ENCODE results near the gene WDFY2.
"Not testable (repeated sequence)": the region's sequence is repeated elsewhere in the genome, so short reads cannot be mapped to it uniquely, and the experiment has no call there.

The WDFY2 gene

DNA sequence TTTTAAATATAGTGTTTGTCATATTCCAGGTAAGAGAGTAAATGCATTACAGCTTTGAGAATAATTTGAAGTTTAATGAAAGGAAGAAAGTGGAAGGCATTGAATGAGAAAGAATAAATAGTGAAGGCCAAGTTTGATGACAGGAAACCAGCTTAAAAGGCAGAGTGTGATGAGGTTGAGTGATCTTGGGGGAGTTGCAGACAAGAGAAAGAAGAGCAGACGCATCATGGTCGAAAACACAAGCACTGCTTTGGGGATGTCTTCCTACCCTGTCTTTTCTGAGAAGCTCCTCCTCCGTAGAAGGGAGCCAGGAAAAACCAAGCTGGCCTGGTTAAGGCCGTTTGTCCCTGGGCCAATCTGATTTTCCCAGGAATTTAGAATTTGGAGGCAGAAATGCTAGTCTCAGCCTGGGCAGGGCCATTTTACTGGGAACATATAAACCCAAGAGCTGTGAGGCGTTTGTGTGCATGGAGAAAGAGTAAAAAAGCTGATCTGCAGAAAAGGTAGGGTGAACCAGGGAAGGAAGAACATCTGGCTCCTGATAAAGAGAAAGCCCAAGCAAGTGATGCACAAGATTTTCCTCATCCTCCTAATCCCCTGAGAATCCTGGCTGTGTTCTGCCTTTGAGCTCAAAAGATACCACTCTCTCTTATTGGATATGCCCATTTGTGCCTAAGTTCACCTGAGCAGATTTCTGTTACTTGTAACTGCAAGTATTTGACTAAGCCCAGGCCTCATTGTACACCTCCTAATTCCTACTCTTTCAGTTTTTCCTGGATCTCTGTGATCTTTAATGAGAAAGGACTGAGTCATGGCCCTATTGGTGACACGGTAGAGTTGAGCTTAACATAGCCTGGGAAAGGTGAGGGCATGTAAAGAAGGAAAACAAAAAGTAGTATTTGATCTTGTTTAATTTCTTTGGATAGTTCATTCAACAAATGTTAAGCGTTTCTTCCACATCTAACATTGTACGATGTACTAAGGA, 80.0 kb downstream of the WDFY2 start:
- in situ Hi-C loops (cut with MboI; ENCODE audit: low sequenced_read_pairs): no loop called here

GRCh38 chr13:51665456-51665855, 81.2 kb downstream of the WDFY2 start:
- in situ Hi-C loops (cut with MboI; ENCODE audit: low sequenced_read_pairs): no loop called here

DNA sequence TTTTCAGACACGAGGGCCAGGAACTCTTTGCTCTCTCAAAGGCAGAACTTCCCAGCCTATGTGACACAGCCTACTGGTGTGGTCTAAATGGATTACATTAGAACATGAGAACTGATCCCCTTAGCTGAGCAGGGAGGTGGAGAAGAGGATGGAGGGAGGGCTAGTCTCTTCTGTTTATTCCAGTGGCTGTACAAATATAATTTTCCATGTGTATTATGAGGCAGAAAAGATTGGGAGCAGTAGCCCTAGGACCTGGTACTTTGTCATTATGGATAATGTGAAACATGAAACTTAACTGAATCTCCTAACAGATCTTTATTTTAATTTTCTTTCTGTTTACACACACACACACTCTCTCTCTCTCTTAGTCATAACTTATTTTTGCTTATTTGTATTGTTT, 82.1 kb downstream of the WDFY2 start:
- in situ Hi-C loops (cut with MboI; ENCODE audit: low sequenced_read_pairs): no loop called here

DNA sequence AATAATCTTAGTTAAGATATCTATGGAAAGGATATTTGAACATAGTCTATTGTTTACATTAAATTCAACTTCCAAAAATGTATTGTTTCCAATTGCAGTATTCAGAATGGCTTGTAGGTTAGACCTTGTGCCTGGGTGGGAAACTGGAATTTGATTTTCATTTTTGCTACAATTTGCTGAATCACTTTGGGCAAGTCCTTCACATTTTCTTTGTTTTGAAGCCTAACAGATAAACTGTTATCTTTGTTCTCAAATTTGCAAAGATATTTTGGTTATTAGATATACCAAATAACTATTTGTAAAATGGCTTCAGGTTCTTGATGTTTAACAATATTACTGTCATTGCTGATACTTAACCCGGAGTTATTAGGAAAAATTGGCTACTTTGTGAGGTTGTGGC, 82.6 kb downstream of the WDFY2 start:
- in situ Hi-C loops (cut with MboI; ENCODE audit: low sequenced_read_pairs): no loop called here

DNA sequence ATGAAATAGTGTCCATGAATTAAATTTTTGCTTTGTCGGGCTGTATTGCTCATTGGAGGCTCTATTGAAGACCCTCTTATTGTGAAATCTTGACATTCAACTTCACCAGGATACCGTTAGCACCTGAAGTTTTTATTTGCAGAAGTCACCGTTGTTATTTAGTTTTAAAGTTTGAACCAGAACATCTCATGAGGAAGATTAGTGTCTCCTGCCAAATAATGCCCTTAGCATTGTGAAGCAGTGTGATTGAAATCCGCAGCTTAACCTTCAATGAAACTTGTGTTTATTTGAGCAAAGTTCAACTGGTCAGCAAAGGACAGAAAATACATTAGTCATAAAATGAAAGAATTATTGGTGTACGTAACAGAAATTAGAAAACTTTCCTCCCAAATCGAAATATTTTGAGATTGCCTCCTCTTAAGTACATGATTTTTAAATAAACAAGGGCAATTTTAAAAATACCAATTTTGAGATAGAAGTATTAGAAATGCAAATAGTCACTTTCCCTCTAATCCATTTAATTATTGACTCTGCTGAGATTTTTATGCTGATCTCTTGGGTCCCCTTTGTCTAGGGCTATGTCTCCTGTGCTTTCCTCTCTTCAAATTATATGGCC, 84.4 kb downstream of the WDFY2 start:
- in situ Hi-C loops (cut with MboI; ENCODE audit: low sequenced_read_pairs): no loop called here

GRCh38 chr13:51673165-51673564, 88.9 kb downstream of the WDFY2 start:
- in situ Hi-C loops (cut with MboI; ENCODE audit: low sequenced_read_pairs): no loop called here

- in situ Hi-C loops (cut with MboI; ENCODE audit: low sequenced_read_pairs): no loop called here
Observed at GRCh38 chr13:51674276-51674675, 90.0 kb downstream of the WDFY2 start.

- in situ Hi-C loops (cut with MboI; ENCODE audit: low sequenced_read_pairs): no loop called here
Observed at GRCh38 chr13:51675385-51675784, 91.1 kb downstream of the WDFY2 start.

- in situ Hi-C loops (cut with MboI; ENCODE audit: low sequenced_read_pairs): no loop called here
Observed at GRCh38 chr13:51675877-51676276, 91.6 kb downstream of the WDFY2 start.

DNA sequence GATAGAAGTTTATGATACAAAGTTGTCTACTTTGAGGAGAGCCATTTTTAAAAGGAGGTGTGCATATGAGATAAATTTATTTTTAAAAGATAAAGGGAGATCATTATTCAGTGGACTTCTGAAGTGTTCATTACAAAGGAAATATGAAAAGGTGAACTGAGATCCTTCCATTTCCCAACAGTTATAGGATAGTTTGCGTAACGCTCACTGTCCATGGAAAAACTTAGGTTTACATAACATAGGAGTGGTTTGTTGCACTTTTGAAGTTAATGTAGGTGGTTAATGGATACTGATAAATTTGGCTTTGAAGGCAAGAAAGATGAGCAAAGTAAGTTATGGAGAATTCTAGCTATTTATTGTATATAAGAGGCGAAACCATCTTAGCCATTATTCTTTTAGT, 92.5 kb downstream of the WDFY2 start:
- in situ Hi-C loops (cut with MboI; ENCODE audit: low sequenced_read_pairs): no loop called here

DNA sequence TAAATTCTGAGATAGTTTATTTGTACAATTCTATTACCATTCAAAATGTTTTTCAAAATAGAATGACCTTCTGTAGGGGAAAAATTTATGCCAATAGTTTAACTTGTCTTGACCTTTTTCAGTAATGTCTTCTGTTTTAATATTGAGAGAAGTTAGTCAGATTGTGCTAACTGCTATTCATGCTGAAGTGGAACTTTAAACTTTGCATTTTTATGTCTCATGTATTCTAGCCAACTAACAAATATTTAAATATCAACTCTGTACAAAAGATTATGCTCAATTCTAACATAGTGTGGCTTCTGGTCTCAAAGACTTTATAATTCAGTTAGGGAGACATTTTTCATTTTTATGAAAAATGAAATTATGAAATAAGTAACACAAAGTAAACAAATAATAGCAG, 94.2 kb downstream of the WDFY2 start:
- in situ Hi-C loops (cut with MboI; ENCODE audit: low sequenced_read_pairs): no loop called here

DNA sequence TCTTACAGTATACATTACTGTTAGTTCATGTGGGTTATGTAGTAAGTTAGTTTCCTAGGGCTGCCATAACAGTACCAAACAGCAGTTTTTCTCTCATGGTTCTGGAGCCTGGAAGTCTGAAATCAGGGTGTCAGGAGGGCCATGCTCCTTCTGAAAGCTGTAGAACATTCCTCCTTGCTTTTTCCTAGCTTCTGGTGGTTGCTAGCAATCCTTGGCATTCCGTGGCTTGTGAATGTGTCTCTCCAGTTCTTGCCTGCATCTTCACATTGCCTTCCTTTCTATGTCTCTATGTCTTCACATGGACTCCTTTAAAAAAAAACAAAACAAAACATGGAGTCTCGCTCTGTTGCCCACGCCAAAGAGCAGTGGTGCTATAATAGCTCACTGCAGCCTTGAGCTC, 95.4 kb downstream of the WDFY2 start:
- in situ Hi-C loops (cut with MboI; ENCODE audit: low sequenced_read_pairs): no loop called here

DNA sequence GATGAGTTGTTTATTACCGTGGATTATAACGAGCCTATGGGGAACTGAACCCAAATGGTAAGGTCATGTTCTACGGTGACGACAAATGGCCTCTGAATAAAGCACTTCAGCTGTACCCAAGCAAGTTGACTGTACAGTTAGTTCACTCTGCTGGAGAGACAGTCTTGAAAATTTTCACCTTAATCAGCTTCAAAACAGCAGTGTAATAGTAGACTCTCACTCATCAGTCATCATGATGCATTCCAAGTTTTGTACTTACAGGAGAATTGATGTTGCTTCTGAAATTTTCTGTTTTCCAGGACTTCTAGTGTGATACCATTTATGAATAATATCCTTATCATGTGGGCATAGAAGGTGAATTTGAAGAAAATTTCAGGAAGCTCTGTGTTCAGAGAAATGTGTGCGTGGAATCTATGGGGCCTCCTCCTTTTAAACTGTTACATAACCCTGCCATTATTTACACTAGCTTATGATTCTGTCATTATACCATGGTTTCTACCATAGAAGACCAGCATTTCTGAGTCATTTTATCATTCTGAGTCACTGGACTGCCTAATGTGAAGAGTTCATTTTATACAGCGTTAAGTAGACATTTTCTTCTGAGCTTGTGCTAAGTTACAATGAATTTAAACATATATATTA, 96.9 kb downstream of the WDFY2 start:
- in situ Hi-C loops (cut with MboI; ENCODE audit: low sequenced_read_pairs): no loop called here

DNA sequence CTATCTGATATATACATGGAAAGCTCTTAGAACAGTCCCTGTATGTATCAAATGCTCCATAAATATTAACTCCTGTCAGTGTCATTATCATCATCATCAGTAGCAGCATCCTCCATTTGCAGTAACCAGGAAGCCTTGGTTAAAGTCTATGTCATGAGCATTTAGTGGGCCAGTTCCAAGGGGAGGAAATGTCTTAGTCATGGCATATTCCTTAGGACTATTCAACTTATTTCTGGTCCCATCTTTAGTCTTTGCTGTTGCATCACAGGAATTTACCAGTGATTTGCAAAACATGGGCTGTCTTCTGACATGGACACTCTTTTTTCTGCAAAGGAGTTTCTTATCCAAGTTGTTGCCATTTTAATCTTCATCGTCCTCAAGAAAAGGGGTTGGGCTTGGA, 98.4 kb downstream of the WDFY2 start:
- in situ Hi-C loops (cut with MboI; ENCODE audit: low sequenced_read_pairs): no loop called here

GRCh38 chr13:51683597-51683996, 99.3 kb downstream of the WDFY2 start:
- in situ Hi-C loops (cut with MboI; ENCODE audit: low sequenced_read_pairs): no loop called here

DNA sequence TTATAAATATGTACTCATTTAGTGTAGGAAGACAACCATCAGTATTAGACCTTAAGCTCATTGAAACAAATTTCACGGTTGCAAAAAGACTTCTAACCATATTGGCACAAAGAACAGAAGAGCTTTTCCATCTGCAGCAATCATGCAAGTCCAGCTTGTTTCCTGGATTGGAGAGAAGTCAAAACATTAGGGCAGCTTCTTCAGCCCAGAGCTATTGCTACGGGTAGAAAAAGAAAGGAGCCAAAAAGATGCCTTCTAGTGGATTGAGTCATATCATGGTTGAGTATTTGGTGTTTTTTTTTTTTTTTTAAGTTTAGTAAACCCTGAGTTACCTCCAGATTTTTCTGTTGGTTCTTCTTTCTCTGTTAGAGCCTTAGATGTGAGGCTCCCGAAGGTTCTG, 99.8 kb downstream of the WDFY2 start:
- in situ Hi-C loops (cut with MboI; ENCODE audit: low sequenced_read_pairs): no loop called here

- in situ Hi-C loops (cut with MboI; ENCODE audit: low sequenced_read_pairs): no loop called here
Observed at GRCh38 chr13:51687947-51688714, 103.9 kb downstream of the WDFY2 start.

GRCh38 chr13:51688937-51689662, 104.8 kb downstream of the WDFY2 start:
- in situ Hi-C loops (cut with MboI; ENCODE audit: low sequenced_read_pairs): no loop called here

DNA sequence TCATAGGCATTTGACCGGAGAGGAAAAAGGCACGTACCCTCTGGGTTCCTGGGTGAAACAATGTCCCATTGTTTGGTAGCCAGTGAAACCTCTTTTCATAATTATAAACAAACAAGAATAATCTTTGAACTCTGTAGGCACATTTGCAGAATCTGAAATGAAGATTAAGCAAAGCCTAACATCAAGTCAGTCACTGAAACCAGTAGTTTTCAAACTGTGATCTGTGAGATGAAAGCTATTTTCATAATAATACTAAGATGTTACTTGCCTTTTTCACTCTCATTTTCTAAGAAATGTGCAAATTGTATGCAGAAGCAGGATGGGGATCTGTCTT, 105.4 kb downstream of the WDFY2 start:
- in situ Hi-C loops (cut with MboI; ENCODE audit: low sequenced_read_pairs): no loop called here

- in situ Hi-C loops (cut with MboI; ENCODE audit: low sequenced_read_pairs): not testable (repeated sequence)
Observed at GRCh38 chr13:51695677-51696076, 111.4 kb downstream of the WDFY2 start.

- in situ Hi-C loops (cut with MboI; ENCODE audit: low sequenced_read_pairs): no loop called here
Observed at GRCh38 chr13:51697181-51697580, 112.9 kb downstream of the WDFY2 start.
